SK-N-SH (cell line): ENCODE data around the gene FDPS.

Experiments
- CHD2 ChIP-seq: fragments of 150-350 bp; IDR thresholded peaks from 2 replicates; pipeline ENCODE4 v1.6.1; 2018; ENCODE audit warnings: low read length; ENCODE audit not compliant: partially characterized antibody
- FOXJ3 ChIP-seq: sonication (generic); formaldehyde crosslinking; IDR thresholded peaks from 2 replicates; pipeline ENCODE4 v1.5.1; 2020; ENCODE audit warnings: mild to moderate bottlenecking, missing genetic modification reagents
- GABPA ChIP-seq: IDR thresholded peaks from 2 replicates; pipeline ENCODE4 v1.4.0; 2012; ENCODE audit warnings: low read depth, mild to moderate bottlenecking
- MXI1 ChIP-seq: IDR thresholded peaks from 2 replicates; pipeline ENCODE4 v1.6.1; 2012; ENCODE audit warnings: mild to moderate bottlenecking, low read depth, low read length, improper control_type of control experiment
- POLR2AphosphoS5 ChIP-seq: IDR thresholded peaks from 2 replicates; pipeline ENCODE4 v1.6.1; 2012; ENCODE audit warnings: low read depth, low read length
- RAD21 ChIP-seq: IDR thresholded peaks from 2 replicates; pipeline ENCODE4 v1.6.1; 2012; ENCODE audit warnings: mild to moderate bottlenecking, low read length
- REST ChIP-seq: IDR thresholded peaks from 2 replicates; pipeline ENCODE4 v1.6.1; 2012; ENCODE audit warnings: mild to moderate bottlenecking, low read depth, low read length, moderate library complexity
- TF ChIP-seq, protein P1 (sequence below): fragments of 200-600 bp; sonication (generic); IDR thresholded peaks from 2 replicates; pipeline ENCODE4 v1.6.1; 2017; ENCODE audit warnings: antibody characterized with exemption, mild to moderate bottlenecking, moderate library complexity

DNA sequence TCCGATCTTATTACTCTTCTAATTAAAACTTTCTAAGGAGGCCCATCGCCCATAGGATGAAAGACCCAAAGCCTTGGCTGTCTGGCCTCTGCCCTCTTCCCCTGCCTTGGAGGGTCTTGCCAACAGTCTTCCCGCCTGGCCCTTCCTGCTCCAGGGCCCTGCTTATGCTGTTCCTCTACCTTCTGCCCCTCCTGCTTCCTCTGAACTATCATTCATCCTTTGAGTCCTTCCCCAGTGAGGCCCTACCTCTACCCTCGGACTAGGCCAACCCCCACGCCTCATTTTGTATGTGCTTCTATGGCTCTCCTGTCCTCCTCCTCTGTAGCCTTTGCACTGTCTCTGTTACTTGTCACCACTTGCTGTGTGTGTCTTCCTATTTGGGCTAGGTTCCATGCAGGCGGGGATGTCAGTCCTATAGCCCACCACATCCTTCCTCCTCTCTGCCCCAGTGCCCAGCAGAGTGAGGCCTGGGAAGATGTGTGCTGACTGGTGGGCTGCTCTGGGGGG is 17.4 kb downstream of the FDPS start:
- no peak for TF ChIP-seq CHD2
- TF ChIP-seq MXI1: no peak
- no peak for TF ChIP-seq RAD21
- TF ChIP-seq, protein P1, sequence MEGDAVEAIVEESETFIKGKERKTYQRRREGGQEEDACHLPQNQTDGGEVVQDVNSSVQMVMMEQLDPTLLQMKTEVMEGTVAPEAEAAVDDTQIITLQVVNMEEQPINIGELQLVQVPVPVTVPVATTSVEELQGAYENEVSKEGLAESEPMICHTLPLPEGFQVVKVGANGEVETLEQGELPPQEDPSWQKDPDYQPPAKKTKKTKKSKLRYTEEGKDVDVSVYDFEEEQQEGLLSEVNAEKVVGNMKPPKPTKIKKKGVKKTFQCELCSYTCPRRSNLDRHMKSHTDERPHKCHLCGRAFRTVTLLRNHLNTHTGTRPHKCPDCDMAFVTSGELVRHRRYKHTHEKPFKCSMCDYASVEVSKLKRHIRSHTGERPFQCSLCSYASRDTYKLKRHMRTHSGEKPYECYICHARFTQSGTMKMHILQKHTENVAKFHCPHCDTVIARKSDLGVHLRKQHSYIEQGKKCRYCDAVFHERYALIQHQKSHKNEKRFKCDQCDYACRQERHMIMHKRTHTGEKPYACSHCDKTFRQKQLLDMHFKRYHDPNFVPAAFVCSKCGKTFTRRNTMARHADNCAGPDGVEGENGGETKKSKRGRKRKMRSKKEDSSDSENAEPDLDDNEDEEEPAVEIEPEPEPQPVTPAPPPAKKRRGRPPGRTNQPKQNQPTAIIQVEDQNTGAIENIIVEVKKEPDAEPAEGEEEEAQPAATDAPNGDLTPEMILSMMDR: no peak
- no peak for TF ChIP-seq GABPA
- TF ChIP-seq REST: no peak
- TF ChIP-seq FOXJ3 (CRISPR knock-in tag): no peak
- no peak for TF ChIP-seq POLR2AphosphoS5
